Fibroblast of lung (primary cell): ENCODE results near the gene TMEM135. TPM values are rescaled to one million over a fixed set of nuclear protein-coding genes. Genes with fewer than 3 reads are reported as not detected.

ENCODE experiments used
- DNase-seq, 2 donors: peaks; one replicate each; pipeline versions ENCODE4 v3.0.0 to v3.0.0-alpha.2; 2010; ENCODE audit warnings: low read depth in 2 of 2
- H2AFZ ChIP-seq: 2 replicates; pipeline ENCODE4 v1.5.1; 2012; ENCODE audit warnings: low read length, control low read depth, inconsistent platforms
- H3K27ac ChIP-seq: 2 replicates; pipeline ENCODE4 v1.5.1; 2011; ENCODE audit warnings: low read length, control low read depth; ENCODE audit not compliant: insufficient read depth
- H3K27me3 ChIP-seq: 2 replicates; pipeline ENCODE4 v1.5.1; 2011; ENCODE audit warnings: mild to moderate bottlenecking, low read length; ENCODE audit not compliant: control insufficient read depth, insufficient read depth
- H3K36me3 ChIP-seq: 2 replicates; pipeline ENCODE4 v1.5.1; 2011; ENCODE audit warnings: low read length; ENCODE audit not compliant: control insufficient read depth, insufficient read depth
- H3K4me1 ChIP-seq: 2 replicates; pipeline ENCODE4 v1.5.1; 2011; ENCODE audit warnings: low read length; ENCODE audit not compliant: control insufficient read depth, insufficient read depth; ENCODE audit errors: extremely low read depth
- H3K4me2 ChIP-seq: 2 replicates; pipeline ENCODE4 v1.5.1; 2011; ENCODE audit warnings: low read length, control low read depth; ENCODE audit not compliant: insufficient read depth; ENCODE audit errors: extremely low read depth
- H3K4me3 ChIP-seq, 4 experiments: fragments of 200-600 bp in 1 of 4; sonication (generic) in 1 of 4; replicated peaks in 1 of 4; 2 replicates each; pipeline ENCODE4 v1.5.1; 2011 to 2016; ENCODE audit warnings: low read length in 4 of 4, low read depth in 3 of 4, mild to moderate bottlenecking in 3 of 4, control low read depth in 2 of 4, inconsistent platforms in 1 of 4, mixed read lengths in 1 of 4; ENCODE audit not compliant: insufficient read depth in 1 of 4; ENCODE audit errors: control extremely low read depth in 1 of 4
- H3K79me2 ChIP-seq: 2 replicates; pipeline ENCODE4 v1.5.1; 2012; ENCODE audit warnings: mild to moderate bottlenecking, low read length, inconsistent platforms; ENCODE audit not compliant: control insufficient read depth, insufficient read depth
- H3K9ac ChIP-seq: 2 replicates; pipeline ENCODE4 v1.5.1; 2011; ENCODE audit warnings: mild to moderate bottlenecking, low read length, control low read depth; ENCODE audit not compliant: insufficient read depth
- H3K9me3 ChIP-seq: 2 replicates; pipeline ENCODE4 v1.5.1; 2012; ENCODE audit warnings: low read depth, low read length; ENCODE audit not compliant: control insufficient read depth, insufficient read depth
- H4K20me1 ChIP-seq: 2 replicates; pipeline ENCODE4 v1.5.1; 2011; ENCODE audit warnings: low read length; ENCODE audit not compliant: control insufficient read depth, insufficient read depth; ENCODE audit errors: extremely low read depth
- EZH2 ChIP-seq: IDR thresholded peaks from 2 replicates; pipeline ENCODE4 v1.5.1; 2012; ENCODE audit warnings: low read length, control low read depth, mild to moderate bottlenecking; ENCODE audit errors: missing control alignments
- polyA plus RNA-seq, 2 donors: library from polyadenylated mRNA; depleted of rRNA in 1 of 2; stranded (reverse) in 1 of 2; unstranded in 1 of 2; fragments of >200 nt; gene quantifications; 2 replicates each; pipeline ENCODE4 v1.2.1, GENCODE V29; 2011 to 2012; ENCODE audit warnings: missing spikeins in 1 of 2
- total RNA-seq: library from RNA; depleted of rRNA; stranded (reverse); fragments of >200 nt; gene quantifications from 2 replicates; pipeline ENCODE4 v1.2.1, GENCODE V29; 2014
- TF ChIP-seq, protein P1 (sequence below), 2 donors: IDR thresholded peaks in 1 of 2; conservative IDR thresholded peaks in 1 of 2; 1 replicate in 1 of 2; 2 replicates in 1 of 2; pipeline ENCODE4 v1.5.1; 2011 to 2012; ENCODE audit warnings: low read length in 2 of 2, control low read depth in 1 of 2, inconsistent platforms in 1 of 2, low read depth in 1 of 2, mild to moderate bottlenecking in 1 of 2

The TMEM135 gene
- total and polyA plus RNA-seq, 2 donors (not counting 1 experiment from before 2014, with no cell fraction given) = 17.3 to 20.6 TPM

GRCh38 chr11:86996953-86997570, 40.7 kb upstream of the TMEM135 start:
- Histone ChIP-seq H3K9me3 (no peaks in the 10 kb centered on the region), H3K79me2 (no peaks in the 10 kb centered on the region), H3K4me1 (no peaks in the 10 kb centered on the region), H3K27ac (no peak overlapping the region), H3K4me3 (no peak overlapping the region), H2AFZ (no peak overlapping the region), H3K36me3 (no peaks in the 10 kb centered on the region), H3K4me2 (no peak overlapping the region), H4K20me1 (no peaks in the 10 kb centered on the region), H3K27me3 (no peaks in the 10 kb centered on the region), H3K9ac (no peak overlapping the region)
- no peak for TF ChIP-seq EZH2
- TF ChIP-seq, protein P1, sequence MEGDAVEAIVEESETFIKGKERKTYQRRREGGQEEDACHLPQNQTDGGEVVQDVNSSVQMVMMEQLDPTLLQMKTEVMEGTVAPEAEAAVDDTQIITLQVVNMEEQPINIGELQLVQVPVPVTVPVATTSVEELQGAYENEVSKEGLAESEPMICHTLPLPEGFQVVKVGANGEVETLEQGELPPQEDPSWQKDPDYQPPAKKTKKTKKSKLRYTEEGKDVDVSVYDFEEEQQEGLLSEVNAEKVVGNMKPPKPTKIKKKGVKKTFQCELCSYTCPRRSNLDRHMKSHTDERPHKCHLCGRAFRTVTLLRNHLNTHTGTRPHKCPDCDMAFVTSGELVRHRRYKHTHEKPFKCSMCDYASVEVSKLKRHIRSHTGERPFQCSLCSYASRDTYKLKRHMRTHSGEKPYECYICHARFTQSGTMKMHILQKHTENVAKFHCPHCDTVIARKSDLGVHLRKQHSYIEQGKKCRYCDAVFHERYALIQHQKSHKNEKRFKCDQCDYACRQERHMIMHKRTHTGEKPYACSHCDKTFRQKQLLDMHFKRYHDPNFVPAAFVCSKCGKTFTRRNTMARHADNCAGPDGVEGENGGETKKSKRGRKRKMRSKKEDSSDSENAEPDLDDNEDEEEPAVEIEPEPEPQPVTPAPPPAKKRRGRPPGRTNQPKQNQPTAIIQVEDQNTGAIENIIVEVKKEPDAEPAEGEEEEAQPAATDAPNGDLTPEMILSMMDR (conservative IDR thresholded peaks at IDR 0.05 in 1 of 2, IDR thresholded peaks at IDR 0.05 in 1 of 2; ENCODE audit: low read depth in 1 of 2, low read length in 2 of 2) = no peak
- DNase-seq = no peak

GRCh38 chr11:86999388-86999787, 38.3 kb upstream of the TMEM135 start:
- H3K4me2 ChIP-seq = no peak overlapping the region
- DNase-seq = no peak
- H3K79me2 ChIP-seq = no peaks in the 10 kb centered on the region
- no peaks in the 10 kb centered on the region for H3K9me3 ChIP-seq
- no peak overlapping the region for H3K27ac ChIP-seq
- no peaks in the 10 kb centered on the region for H3K4me1 ChIP-seq
- no peak overlapping the region for H2AFZ ChIP-seq
- no peaks in the 10 kb centered on the region for H3K36me3 ChIP-seq
- H3K4me3 ChIP-seq = no peak overlapping the region
- no peak for TF ChIP-seq EZH2
- TF ChIP-seq, protein P1 (conservative IDR thresholded peaks at IDR 0.05 in 1 of 2, IDR thresholded peaks at IDR 0.05 in 1 of 2; ENCODE audit: low read depth in 1 of 2, low read length in 2 of 2) = no peak
- no peak overlapping the region for H3K9ac ChIP-seq
- no peaks in the 10 kb centered on the region for H3K27me3 ChIP-seq
- no peaks in the 10 kb centered on the region for H4K20me1 ChIP-seq

- Histone ChIP-seq H3K9me3 (no peaks in the 10 kb centered on the region), H4K20me1 (no peaks in the 10 kb centered on the region), H3K36me3 (no peaks in the 10 kb centered on the region), H3K4me2 (no peak overlapping the region), H3K4me3 (no peak overlapping the region), H3K27ac (no peak overlapping the region), H3K79me2 (no peaks in the 10 kb centered on the region), H3K27me3 (no peaks in the 10 kb centered on the region), H3K4me1 (no peaks in the 10 kb centered on the region), H2AFZ (no peak overlapping the region), H3K9ac (no peak overlapping the region)
- DNase-seq = peak in 1 of 2 donors; percentile 64
- TF ChIP-seq EZH2 = no peak
- TF ChIP-seq, protein P1 (conservative IDR thresholded peaks at IDR 0.05 in 1 of 2, IDR thresholded peaks at IDR 0.05 in 1 of 2; ENCODE audit: low read depth in 1 of 2, low read length in 2 of 2) = no peak
These were observed 37.6 kb upstream of the TMEM135 start for GRCh38 chr11:86999859-87000753.
